ENCODE measurements around the gene ZNF628.
A peak's percentile ranks its signal among the peaks of the same experiment; 100 is the strongest.

ZNF628 gene

GRCh38 chr19:55504252-55504603 lies 27.8 kb downstream of the ZNF628 start:
- Histone ChIP-seq H3K4me3 (ENCODE audit: low read depth, low read length) (no peak overlapping the region), H3K9ac (ENCODE audit: low read depth, low read length) (no peak overlapping the region), H3K9me3 (ENCODE audit: control insufficient read depth, insufficient read depth, low read length) (peaks cover 3% of the 10 kb centered on the region; the same call in 1 of the 2 replicates)

GRCh38 chr19:55504981-55505380 lies 28.6 kb downstream of the ZNF628 start:
- Histone ChIP-seq H3K4me1 (ENCODE audit: control insufficient read depth, insufficient read depth, low read length) (no peaks in the 10 kb centered on the region), H3K9ac (ENCODE audit: low read depth, low read length) (no peak overlapping the region), H3K36me3 (ENCODE audit: control insufficient read depth, insufficient read depth, low read length) (no peaks in the 10 kb centered on the region), H3K4me3 (ENCODE audit: low read depth, low read length) (no peak overlapping the region), H3K27me3 (ENCODE audit: control insufficient read depth, insufficient read depth, low read length) (peaks cover 37% of the 10 kb centered on the region), H3K27ac (ENCODE audit: low read depth, low read length) (no peak overlapping the region), H3K9me3 (ENCODE audit: control insufficient read depth, insufficient read depth, low read length) (peaks cover 3% of the 10 kb centered on the region; the same call in 1 of the 2 replicates)

More at GRCh38 chr19:55504252-55504603, 27.8 kb downstream of the ZNF628 start:
- H3K27me3 ChIP-seq (ENCODE audit: control insufficient read depth, insufficient read depth, low read length): peaks cover 37% of the 10 kb centered on the region
- no peak overlapping the region for H3K27ac ChIP-seq (ENCODE audit: low read depth, low read length)
- no peaks in the 10 kb centered on the region for H3K36me3 ChIP-seq (ENCODE audit: control insufficient read depth, insufficient read depth, low read length)
- no peaks in the 10 kb centered on the region for H3K4me1 ChIP-seq (ENCODE audit: control insufficient read depth, insufficient read depth, low read length)

- Histone ChIP-seq H3K27me3 (ENCODE audit: control insufficient read depth, insufficient read depth, low read length) (peaks cover 21% of the 10 kb centered on the region), H3K4me1 (ENCODE audit: control insufficient read depth, insufficient read depth, low read length) (no peaks in the 10 kb centered on the region), H3K36me3 (ENCODE audit: control insufficient read depth, insufficient read depth, low read length) (no peaks in the 10 kb centered on the region), H3K27ac (ENCODE audit: low read depth, low read length) (no peak overlapping the region), H3K9me3 (ENCODE audit: control insufficient read depth, insufficient read depth, low read length) (peaks cover 2% of the 10 kb centered on the region; the same call in 1 of the 2 replicates), H3K4me3 (ENCODE audit: low read depth, low read length) (no peak overlapping the region), H3K9ac (ENCODE audit: low read depth, low read length) (no peak overlapping the region)
Observed at GRCh38 chr19:55508120-55508519, 31.7 kb downstream of the ZNF628 start.

- H3K36me3 ChIP-seq (ENCODE audit: control insufficient read depth, insufficient read depth, low read length): no peaks in the 10 kb centered on the region
- H3K4me3 ChIP-seq (ENCODE audit: low read depth, low read length): peak overlapping the region; percentile 25; the same call in 1 of the 2 replicates
- H3K27me3 ChIP-seq (ENCODE audit: control insufficient read depth, insufficient read depth, low read length): no peaks in the 10 kb centered on the region
- H3K9ac ChIP-seq (ENCODE audit: low read depth, low read length): no peak overlapping the region
- no peak overlapping the region for H3K27ac ChIP-seq (ENCODE audit: low read depth, low read length)
- no peaks in the 10 kb centered on the region for H3K9me3 ChIP-seq (ENCODE audit: control insufficient read depth, insufficient read depth, low read length)
- no peaks in the 10 kb centered on the region for H3K4me1 ChIP-seq (ENCODE audit: control insufficient read depth, insufficient read depth, low read length)
Observed at GRCh38 chr19:55516878-55517620, 40.6 kb downstream of the ZNF628 start.

GRCh38 chr19:55519451-55520311 lies 43.3 kb downstream of the ZNF628 start:
- Histone ChIP-seq H3K27ac (ENCODE audit: low read depth, low read length) (no peak overlapping the region), H3K4me3 (ENCODE audit: low read depth, low read length) (no peak overlapping the region), H3K9me3 (ENCODE audit: control insufficient read depth, insufficient read depth, low read length) (no peaks in the 10 kb centered on the region), H3K4me1 (ENCODE audit: control insufficient read depth, insufficient read depth, low read length) (no peaks in the 10 kb centered on the region), H3K36me3 (ENCODE audit: control insufficient read depth, insufficient read depth, low read length) (no peaks in the 10 kb centered on the region), H3K27me3 (ENCODE audit: control insufficient read depth, insufficient read depth, low read length) (no peaks in the 10 kb centered on the region), H3K9ac (ENCODE audit: low read depth, low read length) (no peak overlapping the region)

- no peaks in the 10 kb centered on the region for H3K36me3 ChIP-seq (ENCODE audit: control insufficient read depth, insufficient read depth, low read length)
- no peak overlapping the region for H3K4me3 ChIP-seq (ENCODE audit: low read depth, low read length)
- no peak overlapping the region for H3K27ac ChIP-seq (ENCODE audit: low read depth, low read length)
Observed at GRCh38 chr19:55520691-55521292, 44.4 kb downstream of the ZNF628 start.

GRCh38 chr19:55525289-55526101 lies 49.1 kb downstream of the ZNF628 start:
- no peaks in the 10 kb centered on the region for H3K9me3 ChIP-seq (ENCODE audit: control insufficient read depth, insufficient read depth, low read length)
- no peak overlapping the region for H3K4me3 ChIP-seq (ENCODE audit: low read depth, low read length)
- H3K27ac ChIP-seq (ENCODE audit: low read depth, low read length): peak overlapping the region; percentile 0
- no peaks in the 10 kb centered on the region for H3K36me3 ChIP-seq (ENCODE audit: control insufficient read depth, insufficient read depth, low read length)
- no peak overlapping the region for H3K9ac ChIP-seq (ENCODE audit: low read depth, low read length)
- no peaks in the 10 kb centered on the region for H3K27me3 ChIP-seq (ENCODE audit: control insufficient read depth, insufficient read depth, low read length)
- H3K4me1 ChIP-seq (ENCODE audit: control insufficient read depth, insufficient read depth, low read length): peaks cover 8% of the 10 kb centered on the region; the same call in 1 of the 2 replicates

More at GRCh38 chr19:55520691-55521292, 44.4 kb downstream of the ZNF628 start:
- Histone ChIP-seq H3K4me1 (ENCODE audit: control insufficient read depth, insufficient read depth, low read length) (no peaks in the 10 kb centered on the region), H3K9ac (ENCODE audit: low read depth, low read length) (no peak overlapping the region), H3K9me3 (ENCODE audit: control insufficient read depth, insufficient read depth, low read length) (no peaks in the 10 kb centered on the region), H3K27me3 (ENCODE audit: control insufficient read depth, insufficient read depth, low read length) (no peaks in the 10 kb centered on the region)

GRCh38 chr19:55526216-55527196 lies 50.1 kb downstream of the ZNF628 start:
- peak overlapping the region; percentile 0 for H3K27ac ChIP-seq (ENCODE audit: low read depth, low read length)
- no peaks in the 10 kb centered on the region for H3K27me3 ChIP-seq (ENCODE audit: control insufficient read depth, insufficient read depth, low read length)
- H3K4me3 ChIP-seq (ENCODE audit: low read depth, low read length): no peak overlapping the region
- H3K9me3 ChIP-seq (ENCODE audit: control insufficient read depth, insufficient read depth, low read length): no peaks in the 10 kb centered on the region
- H3K9ac ChIP-seq (ENCODE audit: low read depth, low read length): no peak overlapping the region
- no peaks in the 10 kb centered on the region for H3K36me3 ChIP-seq (ENCODE audit: control insufficient read depth, insufficient read depth, low read length)
- H3K4me1 ChIP-seq (ENCODE audit: control insufficient read depth, insufficient read depth, low read length): peaks cover 8% of the 10 kb centered on the region; the same call in 1 of the 2 replicates

GRCh38 chr19:55527197-55528029 lies 51.0 kb downstream of the ZNF628 start:
- Histone ChIP-seq H3K27me3 (ENCODE audit: control insufficient read depth, insufficient read depth, low read length) (no peaks in the 10 kb centered on the region), H3K36me3 (ENCODE audit: control insufficient read depth, insufficient read depth, low read length) (no peaks in the 10 kb centered on the region), H3K9ac (ENCODE audit: low read depth, low read length) (no peak overlapping the region), H3K4me3 (ENCODE audit: low read depth, low read length) (no peak overlapping the region), H3K4me1 (ENCODE audit: control insufficient read depth, insufficient read depth, low read length) (peaks cover 8% of the 10 kb centered on the region; the same call in 1 of the 2 replicates), H3K9me3 (ENCODE audit: control insufficient read depth, insufficient read depth, low read length) (no peaks in the 10 kb centered on the region), H3K27ac (ENCODE audit: low read depth, low read length) (no peak overlapping the region)

Measured in HUES48 (cell line).